ENCODE results near the gene PPCDC. TPM values are rescaled to one million over a fixed set of nuclear protein-coding genes. Genes with fewer than 3 reads are reported as not detected.

PPCDC gene
- total RNA-seq, 4 donors from 2014 or later = 8.4 to 63.5 (median 20.5) TPM

- no peaks in the 10 kb centered on the region for H3K27me3 ChIP-seq
- no peaks in the 10 kb centered on the region for H3K9me3 ChIP-seq
- H3K36me3 ChIP-seq = no peaks in the 10 kb centered on the region
- no peak overlapping the region for H3K27ac ChIP-seq
- no peak overlapping the region for H3K4me3 ChIP-seq
- DNase-seq = no peak
- TF ChIP-seq CTCF (IDR thresholded peaks at IDR 0.05) = no peak
- no peak for TF ChIP-seq POLR2A (IDR thresholded peaks at IDR 0.05)
- peaks cover 2 to 11% (median 7%) of the 10 kb centered on the region in 4 donors for H3K4me1 ChIP-seq
Observed at GRCh38 chr15:74994236-74994635, 29.2 kb upstream of the PPCDC start.

GRCh38 chr15:74994685-74995084 is 28.7 kb upstream of the PPCDC start:
- no peak for DNase-seq
- Histone ChIP-seq H3K9me3 (no peaks in the 10 kb centered on the region), H3K4me1 (peaks cover 2 to 11% (median 7%) of the 10 kb centered on the region in 4 donors), H3K27ac (no peak overlapping the region), H3K27me3 (no peaks in the 10 kb centered on the region), H3K36me3 (no peaks in the 10 kb centered on the region), H3K4me3 (peak overlapping the region in 1 of 4 donors; percentile 79)
- TF ChIP-seq CTCF (IDR thresholded peaks at IDR 0.05) (no peak), POLR2A (IDR thresholded peaks at IDR 0.05) (no peak)

GRCh38 chr15:74995182-74995778 is 28.1 kb upstream of the PPCDC start, which contains the start of gene SCAMP5:
SCAMP5 (plus strand) TSS chr15:74995563; CDS start chr15:75011840, 16,277 bp downstream.
- Histone ChIP-seq H3K4me1 (peaks cover 2 to 11% (median 7%) of the 10 kb centered on the region in 4 donors), H3K27ac (peak within 1 kb of the TSS in 2 of 4 donors; percentile 27 to 64), H3K27me3 (no peaks in the 10 kb centered on the region), H3K36me3 (no peaks in the 10 kb centered on the region), H3K9me3 (no peaks in the 10 kb centered on the region), H3K4me3 (peak within 1 kb of the TSS; percentile 51 to 79 (median 64))
- peak; percentile 81 to 97 (median 94) for DNase-seq
- TF ChIP-seq POLR2A (IDR thresholded peaks at IDR 0.05) = peak; percentile 16 to 27
- no peak for TF ChIP-seq CTCF (IDR thresholded peaks at IDR 0.05)

- H3K27ac ChIP-seq = peak overlapping the region in 2 of 4 donors; percentile 27 to 64
- H3K27me3 ChIP-seq = no peaks in the 10 kb centered on the region
- peak in 2 of 3 donors; percentile 58 to 64 for DNase-seq
- no peaks in the 10 kb centered on the region for H3K36me3 ChIP-seq
- H3K4me3 ChIP-seq = peak overlapping the region; percentile 51 to 79 (median 64)
- no peaks in the 10 kb centered on the region for H3K9me3 ChIP-seq
- TF ChIP-seq CTCF (IDR thresholded peaks at IDR 0.05) (peak in 2 of 6 experiments; percentile 5 to 24), POLR2A (IDR thresholded peaks at IDR 0.05) (no peak)
- peaks cover 2 to 11% (median 7%) of the 10 kb centered on the region in 4 donors for H3K4me1 ChIP-seq
Observed at GRCh38 chr15:74995779-74996765, 27.3 kb upstream of the PPCDC start.

GRCh38 chr15:74997141-74997540 is 26.2 kb upstream of the PPCDC start:
- TF ChIP-seq CTCF (IDR thresholded peaks at IDR 0.05) (no peak), POLR2A (IDR thresholded peaks at IDR 0.05) (no peak)
- Histone ChIP-seq H3K4me3 (no peak overlapping the region), H3K4me1 (peaks cover 2 to 11% (median 7%) of the 10 kb centered on the region in 4 donors), H3K36me3 (no peaks in the 10 kb centered on the region), H3K27me3 (no peaks in the 10 kb centered on the region), H3K9me3 (no peaks in the 10 kb centered on the region), H3K27ac (no peak overlapping the region)
- DNase-seq = no peak
